HG02623 (cell line): Measurements from ENCODE around the gene SNRNP200.
"Not testable (repeated sequence)": the region's sequence is repeated elsewhere in the genome, so short reads cannot be mapped to it uniquely, and the experiment has no call there.

ENCODE experiments used
- ATAC-seq: cut with Tn5 transposase; IDR thresholded peaks from one replicate; pipeline ENCODE4 v1.9.1; 2021; ENCODE audit warnings: moderate library complexity; ENCODE audit not compliant: unreplicated experiment

Gene SNRNP200

DNA sequence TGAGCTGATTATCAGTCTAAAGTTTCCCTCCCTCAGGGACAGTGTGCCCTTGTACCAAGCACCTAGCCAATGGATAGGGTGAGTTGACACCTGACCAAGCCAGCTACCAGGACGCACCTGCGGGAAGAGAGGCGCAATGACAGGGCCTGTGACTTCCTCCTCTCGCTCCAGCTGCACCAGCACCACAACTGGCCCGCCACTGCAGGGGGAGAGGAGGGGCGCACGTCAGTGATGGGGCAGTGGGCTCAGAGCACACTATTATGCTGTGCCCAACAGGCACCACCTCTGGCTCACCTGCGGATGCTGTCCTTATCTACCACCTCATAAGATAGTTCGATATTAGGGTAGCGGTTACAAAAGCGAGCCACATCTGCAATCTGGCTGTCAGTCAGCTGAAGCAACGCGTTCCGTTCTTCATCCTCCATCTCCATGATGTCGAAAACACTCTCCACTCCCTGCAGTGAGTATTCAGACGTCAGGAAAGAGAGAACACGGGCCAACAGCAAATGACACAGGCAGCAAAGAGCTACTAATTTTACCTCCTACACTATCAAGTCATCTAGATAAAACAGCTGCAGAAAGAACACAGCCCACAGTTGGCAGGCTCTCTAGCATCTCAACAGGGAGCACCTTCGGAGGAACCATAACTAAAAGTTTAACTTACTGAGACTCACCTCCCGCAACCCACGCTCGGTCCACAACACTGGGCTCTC, 28.4 kb downstream of the SNRNP200 start:
- ATAC-seq = no peak

GRCh38 chr2:96274355-96275056, 30.8 kb downstream of the SNRNP200 start:
- ATAC-seq = no peak

- no peak for ATAC-seq
These were observed 31.6 kb downstream of the SNRNP200 start for GRCh38 chr2:96273763-96274162.

GRCh38 chr2:96271995-96272394, 33.4 kb downstream of the SNRNP200 start:
- ATAC-seq = no peak

DNA sequence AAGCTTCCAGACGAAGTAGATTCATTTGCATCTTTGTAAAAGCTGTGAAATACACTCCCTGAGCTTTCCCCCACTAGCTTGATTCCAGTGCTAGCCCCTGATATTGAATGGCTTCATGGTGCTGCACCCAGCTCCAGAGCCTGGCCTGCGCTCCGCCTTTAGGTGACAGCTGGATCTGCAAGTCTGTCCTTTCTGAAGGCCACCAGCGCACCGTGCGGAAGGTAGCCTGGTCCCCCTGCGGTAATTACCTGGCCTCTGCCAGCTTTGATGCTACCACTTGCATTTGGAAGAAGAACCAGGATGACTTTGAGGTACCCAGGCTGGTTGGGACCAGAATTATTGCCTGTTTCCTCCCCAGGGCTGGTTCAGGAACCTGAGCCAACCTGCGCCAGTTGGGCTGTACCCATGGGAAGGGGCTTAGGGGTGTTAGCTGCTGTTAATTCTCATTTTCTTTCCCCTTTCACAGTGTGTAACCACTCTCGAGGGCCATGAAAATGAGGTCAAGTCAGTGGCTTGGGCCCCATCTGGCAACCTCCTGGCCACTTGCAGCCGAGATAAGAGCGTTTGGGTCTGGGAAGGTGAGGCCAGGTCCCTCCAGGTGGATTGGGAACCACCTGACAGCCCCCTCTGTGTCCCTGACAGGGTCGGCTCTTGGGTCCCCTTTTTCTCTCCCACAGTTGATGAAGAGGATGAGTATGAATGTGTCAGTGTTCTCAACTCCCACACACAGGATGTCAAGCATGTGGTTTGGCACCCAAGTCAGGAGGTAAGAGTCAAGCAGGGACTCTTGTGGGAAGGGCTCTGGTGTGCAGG, 38.0 kb downstream of the SNRNP200 start:
- no peak for ATAC-seq

DNA sequence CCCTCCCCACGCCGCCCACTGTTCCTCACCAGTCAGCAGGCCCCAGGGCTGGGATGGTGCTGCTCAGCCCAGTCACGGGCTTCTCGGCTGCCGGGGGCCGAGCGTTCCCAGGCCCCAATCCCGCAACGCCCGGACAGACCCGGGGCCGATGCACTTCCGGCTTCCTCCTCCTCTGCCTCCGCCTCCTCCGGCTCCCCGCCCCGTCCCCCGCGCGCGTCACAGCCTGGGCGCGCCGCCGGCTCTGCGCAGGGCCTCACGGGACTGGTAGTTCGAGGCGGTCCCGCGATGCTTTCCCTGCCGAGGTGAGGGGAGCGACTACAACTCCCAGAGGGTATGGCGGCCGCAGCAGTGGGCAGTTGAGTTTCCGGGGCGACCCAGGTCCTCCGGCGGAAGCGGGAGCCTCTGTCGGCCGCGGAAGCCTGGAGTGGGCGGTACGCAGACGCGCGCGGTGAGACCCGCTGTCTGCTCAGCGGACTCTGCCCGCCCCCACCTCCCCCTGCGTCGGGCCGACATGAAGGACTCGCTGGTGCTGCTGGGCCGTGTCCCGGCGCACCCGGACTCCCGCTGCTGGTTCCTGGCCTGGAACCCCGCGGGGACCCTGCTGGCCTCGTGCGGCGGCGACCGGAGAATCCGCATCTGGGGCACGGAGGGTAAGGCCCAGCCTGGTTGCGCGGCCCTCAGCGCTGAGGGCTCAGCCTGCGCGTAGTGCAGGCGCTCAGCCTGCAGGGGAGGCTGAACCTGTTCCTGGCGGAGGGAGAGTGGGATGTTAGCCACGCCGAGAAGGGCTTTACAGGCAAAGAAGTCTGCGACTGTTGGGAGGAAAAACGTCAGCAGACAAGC, 39.3 kb downstream of the SNRNP200 start, which contains the start of the genes CIAO1 and TMEM127:
Gene CIAO1 (plus strand): TSS at position 386 of the 840 bp plus-strand sequence. CDS start 126 bp downstream, at position 512.
Gene TMEM127 (minus strand): TSS at position 158 of the 840 bp plus-strand sequence. CDS start 616 bp downstream, outside the sequence.
- peak; percentile 91 for ATAC-seq

DNA sequence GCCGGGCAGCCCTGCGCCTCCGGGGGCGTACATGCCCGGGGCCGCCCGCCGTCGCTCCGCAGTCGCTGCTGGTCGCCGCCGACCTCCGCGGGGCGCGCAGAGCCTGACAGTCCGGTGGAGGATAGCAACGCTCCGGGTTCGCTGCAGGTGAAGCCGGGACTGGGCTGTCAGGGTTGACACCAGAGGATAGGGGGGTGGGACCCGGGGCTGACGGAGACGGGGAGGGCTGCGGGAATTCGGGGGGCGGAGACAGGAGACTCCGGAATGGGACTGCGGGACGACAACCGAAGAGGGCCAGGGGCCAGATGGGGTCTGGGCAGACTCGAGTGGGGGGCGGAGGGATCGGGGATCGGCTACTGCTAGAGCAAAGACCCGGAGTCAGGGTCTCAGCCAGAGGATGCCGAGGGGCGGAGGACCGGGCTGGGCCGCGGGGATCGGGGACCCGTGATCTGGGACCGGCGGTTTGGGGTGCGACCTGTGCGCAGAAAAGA, 40.0 kb downstream of the SNRNP200 start:
- ATAC-seq = no peak

GRCh38 chr2:96264656-96265348, 40.5 kb downstream of the SNRNP200 start:
- no peak for ATAC-seq

DNA sequence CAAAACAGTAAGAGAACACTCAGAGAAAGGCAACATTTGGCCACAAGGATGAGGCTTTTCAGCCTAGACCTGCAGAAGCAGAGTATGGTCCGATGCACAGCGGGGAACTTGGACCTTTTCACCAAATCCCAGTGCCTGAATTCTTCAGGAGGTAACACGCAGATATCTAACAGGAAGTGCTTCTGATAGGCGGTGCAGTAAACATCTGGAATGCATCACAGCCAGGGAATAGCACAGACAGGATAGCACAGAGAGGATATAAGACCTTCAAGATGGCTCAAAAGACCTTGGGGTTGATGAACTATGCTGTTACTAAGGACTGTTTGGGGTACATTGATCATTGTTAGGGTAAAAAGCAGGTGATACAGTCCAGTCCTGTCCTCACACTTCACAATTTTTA, 41.3 kb downstream of the SNRNP200 start:
- no peak for ATAC-seq

GRCh38 chr2:96262306-96262705, 43.0 kb downstream of the SNRNP200 start:
- no peak for ATAC-seq

- no peak for ATAC-seq
These were observed 43.9 kb downstream of the SNRNP200 start for GRCh38 chr2:96261328-96262003.

DNA sequence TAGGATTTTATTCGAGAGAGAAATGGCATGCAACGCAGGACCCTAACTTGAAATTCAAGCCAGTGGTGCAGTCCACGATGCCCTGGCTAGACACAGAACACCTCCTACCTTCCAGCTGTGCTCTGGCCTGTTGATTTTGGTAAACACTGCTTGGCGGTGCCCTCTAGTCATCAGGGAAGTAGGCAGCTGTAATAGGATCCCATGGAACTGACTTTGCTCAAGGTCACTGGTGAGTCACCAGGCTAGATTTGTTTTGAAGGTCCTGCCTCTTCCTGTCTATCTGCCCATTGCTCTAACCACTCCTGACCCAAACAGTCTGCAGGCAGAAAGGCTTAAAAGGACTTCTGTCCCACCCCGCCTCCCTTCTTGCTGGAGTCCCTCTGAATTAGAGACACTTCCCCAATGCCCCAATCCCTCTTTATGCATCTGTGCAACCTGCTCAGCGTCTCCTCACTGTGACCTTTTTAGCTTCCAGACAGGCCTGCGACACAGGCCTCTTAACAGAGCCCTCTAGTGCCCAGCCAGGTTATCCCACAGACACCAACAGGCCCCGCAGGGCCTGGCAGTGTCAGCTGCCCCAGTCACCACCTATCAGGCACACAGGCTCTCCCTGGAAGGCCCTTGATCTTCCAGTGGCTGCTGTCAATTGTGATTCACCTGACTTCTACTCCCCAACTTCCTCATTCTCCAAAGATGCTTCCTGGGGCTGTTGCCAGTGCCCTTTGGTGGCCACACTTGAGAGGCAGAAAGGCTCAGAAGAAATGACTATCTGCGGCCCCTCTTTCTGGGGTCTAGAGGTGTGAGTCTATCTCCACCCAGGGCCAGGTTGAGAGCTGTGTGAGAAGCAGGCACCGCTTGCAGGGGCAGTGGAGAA, 44.7 kb downstream of the SNRNP200 start:
- ATAC-seq = no peak

DNA sequence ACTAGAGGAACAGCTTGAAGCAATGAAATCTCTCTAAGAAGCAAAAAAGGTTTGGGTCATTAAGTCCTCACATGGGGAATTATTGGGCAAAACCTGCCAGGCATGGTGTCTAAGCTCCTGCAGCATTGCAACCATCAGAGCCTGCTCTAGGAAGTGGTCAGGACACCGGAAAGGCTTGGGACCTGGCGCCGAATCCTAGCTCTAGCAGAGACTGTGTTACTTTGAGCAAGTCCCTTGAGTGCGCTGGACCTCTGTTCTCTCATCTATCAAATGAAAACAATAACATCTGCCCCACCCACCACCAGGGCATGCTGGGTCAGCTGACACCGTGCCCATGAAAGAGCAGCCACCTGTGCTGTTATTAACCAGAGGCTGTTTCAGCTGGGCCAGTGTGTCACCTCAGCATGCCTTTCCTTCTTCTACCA, 45.8 kb downstream of the SNRNP200 start:
- no peak for ATAC-seq

DNA sequence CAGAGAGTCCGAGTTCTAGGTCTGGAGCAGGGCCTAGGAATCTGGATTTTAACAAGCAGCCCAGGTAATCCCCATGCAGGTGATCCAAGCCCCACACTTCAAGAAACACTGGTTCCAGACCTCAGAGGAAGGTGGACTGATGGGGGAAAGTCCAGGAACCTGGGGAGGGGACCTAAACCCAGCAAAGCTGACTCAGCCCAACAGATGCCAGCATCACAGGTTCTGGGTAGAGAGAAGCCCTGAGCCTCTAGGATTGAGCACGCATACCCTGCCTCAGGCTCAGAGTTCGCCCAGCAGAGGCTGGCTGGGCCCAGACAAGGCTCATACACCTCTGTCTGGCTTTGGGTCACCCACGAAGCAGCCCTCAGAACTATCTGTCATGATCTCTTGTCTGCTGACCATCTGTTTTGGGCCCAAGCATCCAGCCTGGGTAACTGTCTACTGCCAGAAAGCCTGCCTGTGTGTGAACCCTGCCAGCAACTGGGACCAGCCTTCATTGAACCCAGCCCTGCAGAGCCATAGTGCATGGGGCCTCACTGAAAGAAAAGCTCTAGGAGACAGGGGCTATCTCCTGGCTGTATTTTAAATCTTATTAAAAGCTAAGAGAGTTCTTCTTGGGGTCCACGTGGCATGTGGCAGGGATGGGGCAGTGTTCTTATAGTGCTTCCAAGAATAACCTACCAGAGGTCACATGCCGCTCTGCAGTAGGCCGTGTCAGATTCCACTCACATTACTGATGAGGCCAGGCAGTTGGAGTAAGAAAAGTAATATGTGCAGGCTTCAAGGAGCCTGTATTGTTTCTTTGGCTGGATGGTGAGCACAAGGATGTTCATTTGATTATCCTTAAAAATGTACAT, 47.0 kb downstream of the SNRNP200 start:
- no peak for ATAC-seq

- ATAC-seq = not testable (repeated sequence)
These were observed 47.6 kb downstream of the SNRNP200 start for GRCh38 chr2:96257744-96258143.

DNA sequence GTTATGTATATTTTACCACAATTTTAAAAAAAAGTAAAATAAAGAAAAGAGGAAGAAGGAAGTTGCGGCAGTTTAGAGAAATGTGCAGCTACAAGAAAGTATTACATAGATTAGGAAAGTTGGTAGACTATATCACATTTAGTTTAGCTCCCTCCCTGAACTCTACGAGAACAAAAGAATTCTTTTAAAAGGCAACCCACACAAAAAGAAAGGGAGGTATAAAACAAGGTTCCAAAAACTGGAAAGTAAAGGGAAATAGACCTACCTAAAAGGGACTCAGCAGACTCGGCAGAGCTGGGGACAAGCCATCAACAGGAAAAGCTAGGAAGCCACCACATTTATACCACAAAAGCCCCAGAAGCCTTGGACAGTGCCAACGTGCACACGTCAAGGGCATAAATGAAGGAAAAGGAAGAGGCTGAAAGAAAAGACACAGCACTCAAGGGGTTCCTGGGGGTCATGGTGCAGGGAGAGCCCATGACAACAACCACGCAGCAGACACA, 48.7 kb downstream of the SNRNP200 start:
- no peak for ATAC-seq

- ATAC-seq = no peak
These were observed 50.8 kb downstream of the SNRNP200 start for GRCh38 chr2:96254571-96254970.
